ENCODE results near the gene TAS2R19.
"Not testable (repeated sequence)": the region's sequence is repeated elsewhere in the genome, so short reads cannot be mapped to it uniquely, and the experiment has no call there.

Gene TAS2R19, protein sequence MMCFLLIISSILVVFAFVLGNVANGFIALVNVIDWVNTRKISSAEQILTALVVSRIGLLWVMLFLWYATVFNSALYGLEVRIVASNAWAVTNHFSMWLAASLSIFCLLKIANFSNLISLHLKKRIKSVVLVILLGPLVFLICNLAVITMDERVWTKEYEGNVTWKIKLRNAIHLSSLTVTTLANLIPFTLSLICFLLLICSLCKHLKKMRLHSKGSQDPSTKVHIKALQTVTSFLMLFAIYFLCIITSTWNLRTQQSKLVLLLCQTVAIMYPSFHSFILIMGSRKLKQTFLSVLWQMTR

GRCh38 chr12:11022520-11022919 is at the start of gene TAS2R19:
Gene TAS2R19 (minus strand): TSS chr12:11022620. CDS start chr12:11022571, 49 bp downstream.
- no peak for DNase-seq

DNA sequence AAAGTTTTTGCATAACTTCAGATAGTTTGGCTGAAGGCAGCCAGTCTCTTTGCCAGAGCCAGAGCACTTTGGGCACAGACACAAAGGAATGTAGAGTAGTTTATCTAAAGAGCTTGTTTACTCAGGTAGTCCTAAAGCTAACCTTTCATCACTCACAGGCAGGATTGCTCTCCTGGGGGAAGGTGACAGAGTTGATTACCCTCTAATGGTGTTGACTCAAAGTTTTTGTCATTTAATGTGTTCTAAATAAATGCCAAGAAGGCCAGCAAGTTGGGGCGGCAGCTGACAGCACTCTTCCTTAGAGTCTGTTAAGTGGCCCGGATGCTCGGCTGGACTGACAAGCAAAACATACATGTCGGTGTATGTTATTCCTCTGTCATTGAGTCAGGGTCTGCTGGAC is 49.0 kb upstream of the TAS2R19 start:
- no peak for DNase-seq

DNA sequence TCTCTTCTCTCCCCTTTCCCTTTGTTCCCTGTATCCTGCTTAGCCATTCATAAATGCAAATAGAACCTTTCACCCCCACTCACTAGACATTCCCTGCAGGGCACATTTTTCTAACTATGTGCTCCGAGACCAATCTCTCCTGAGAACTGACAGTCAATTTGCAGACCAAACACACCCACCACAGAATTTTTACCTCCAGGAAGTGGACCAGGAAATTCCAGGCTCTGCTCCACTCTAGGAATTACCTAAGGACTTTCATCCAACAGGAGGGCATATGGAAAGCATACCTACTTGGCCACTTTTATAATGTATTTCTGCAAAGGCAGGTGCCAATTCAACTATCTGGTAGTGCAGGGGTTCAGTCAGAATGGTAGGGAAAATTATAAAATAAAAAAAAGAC is 48.6 kb upstream of the TAS2R19 start:
- no peak for DNase-seq

DNA sequence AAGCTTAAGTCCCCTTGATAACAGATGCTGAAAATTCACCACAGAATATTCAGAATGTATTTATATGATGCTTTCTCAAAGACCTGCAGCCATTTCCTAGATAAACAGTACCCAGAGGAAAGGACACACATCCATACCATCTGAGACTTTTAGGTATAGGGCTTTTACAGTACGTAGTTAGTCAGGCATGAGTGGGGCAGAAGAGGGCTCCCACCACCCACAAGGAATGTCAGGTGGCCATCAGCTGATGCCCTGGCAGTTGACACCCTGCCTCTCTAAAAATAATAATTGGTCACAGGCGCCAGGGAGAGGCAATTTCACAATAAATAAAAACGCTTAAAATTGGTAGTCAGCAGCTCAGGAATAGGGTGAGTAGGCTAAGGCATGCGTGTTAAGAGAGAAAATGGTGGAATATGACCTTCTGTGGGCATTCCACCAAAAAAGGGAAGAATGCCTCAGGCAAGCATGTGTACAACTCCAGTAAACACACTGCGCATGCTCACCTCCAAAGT is 47.5 kb upstream of the TAS2R19 start:
- DNase-seq: no peak

DNA sequence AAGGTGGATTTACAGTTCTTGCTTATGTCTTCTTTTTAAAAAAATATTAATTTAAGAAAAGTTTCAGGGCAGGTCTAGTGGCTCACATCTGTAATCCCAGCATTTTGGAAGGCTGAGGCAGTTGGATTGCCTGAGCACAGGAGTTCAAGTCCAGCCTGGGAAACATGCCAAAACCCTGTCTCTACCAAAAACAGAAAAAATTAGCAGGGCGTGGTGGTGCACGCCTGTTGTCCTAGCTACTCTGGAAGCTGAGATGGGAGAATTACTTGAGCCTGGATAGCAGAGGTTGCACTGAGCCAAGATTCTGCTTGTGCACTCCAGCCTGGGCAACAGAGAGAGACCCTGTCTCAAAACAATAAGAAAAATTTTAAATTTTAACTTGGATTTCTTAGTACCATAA is 45.1 kb upstream of the TAS2R19 start:
- no peak for DNase-seq

DNA sequence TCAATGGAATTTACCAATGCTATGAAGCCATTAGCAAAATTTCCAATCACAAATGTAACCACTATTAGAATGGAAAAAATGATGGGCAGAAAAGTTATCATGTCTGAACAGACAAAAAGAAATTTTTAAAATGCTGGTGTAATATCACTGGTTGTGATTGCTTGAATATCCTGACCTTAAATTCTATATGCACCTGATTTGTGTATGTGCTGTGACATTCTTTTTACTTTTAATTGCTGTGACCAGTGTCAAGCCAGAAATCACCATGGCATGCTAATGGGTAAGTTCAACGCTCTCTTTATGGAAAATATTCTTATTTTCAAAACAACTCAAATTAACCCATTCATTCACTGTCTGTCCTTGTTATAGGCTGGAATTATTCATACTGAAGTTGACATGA is 39.8 kb upstream of the TAS2R19 start, which contains the start of gene TAS2R46:
Gene TAS2R46, minus strand, starts transcription at position 101 of the 400 bp plus-strand sequence. Its CDS starts 0 bp downstream, at position 101.
- DNase-seq: not testable (repeated sequence)

GRCh38 chr12:11059784-11060183 is 37.4 kb upstream of the TAS2R19 start:
- no peak for DNase-seq

GRCh38 chr12:11059041-11059440 is 36.6 kb upstream of the TAS2R19 start:
- no peak for DNase-seq

- no peak for DNase-seq
These were observed 32.9 kb upstream of the TAS2R19 start for GRCh38 chr12:11055306-11055705.

DNA sequence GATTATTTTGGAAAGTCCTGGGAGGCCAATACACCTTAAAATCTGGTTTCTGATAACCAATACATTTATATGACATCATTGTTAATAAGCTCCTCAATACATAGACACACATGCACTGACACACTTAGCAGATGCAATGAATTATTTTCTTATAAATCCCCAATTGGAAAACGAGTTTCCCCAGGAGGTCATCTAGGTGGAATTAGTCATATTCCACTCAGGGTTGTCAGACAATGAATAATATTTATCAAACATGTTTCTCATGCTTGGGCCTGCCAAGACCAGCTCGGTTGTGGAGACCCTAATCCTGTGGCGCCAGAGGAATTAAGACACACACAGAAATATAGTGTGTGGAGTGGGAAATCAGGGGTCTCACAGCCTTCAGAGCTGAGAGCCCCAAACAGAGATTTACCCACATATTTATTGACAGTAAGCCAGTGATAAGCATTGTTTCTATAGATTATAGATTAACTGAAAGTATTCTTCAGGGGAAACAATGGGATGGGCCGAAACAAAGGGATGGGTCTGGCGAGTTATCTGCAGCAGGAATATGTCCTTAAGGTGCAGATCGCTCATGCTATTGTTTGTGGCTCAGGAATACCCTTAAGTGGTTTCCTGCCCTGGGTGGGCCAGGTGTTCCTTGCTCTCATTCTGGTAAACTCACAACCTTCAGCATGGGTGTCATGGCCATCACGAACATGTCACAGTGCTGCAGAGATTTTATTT is 27.5 kb upstream of the TAS2R19 start:
- not testable (repeated sequence) for DNase-seq

DNA sequence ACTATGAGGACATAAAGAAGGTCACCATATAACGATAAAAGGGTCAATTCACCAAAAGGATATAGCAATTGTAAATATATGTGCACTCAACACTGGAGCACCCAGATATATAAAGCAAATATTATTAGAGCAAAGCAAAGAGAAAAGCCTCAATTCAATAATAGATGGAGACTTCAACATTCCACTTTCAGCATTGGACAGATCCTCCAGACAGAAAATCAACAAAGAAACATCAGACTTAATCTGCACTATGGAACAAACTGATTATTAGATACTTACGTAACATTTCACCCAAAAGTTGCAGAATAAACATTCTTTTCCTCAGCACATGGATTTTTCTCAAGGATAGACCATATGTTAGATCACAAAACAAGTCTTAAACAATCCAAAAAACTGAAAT is 18.9 kb upstream of the TAS2R19 start:
- DNase-seq: not testable (repeated sequence)

- DNase-seq: no peak
These were observed 17.7 kb upstream of the TAS2R19 start for GRCh38 chr12:11040162-11040561.

DNA sequence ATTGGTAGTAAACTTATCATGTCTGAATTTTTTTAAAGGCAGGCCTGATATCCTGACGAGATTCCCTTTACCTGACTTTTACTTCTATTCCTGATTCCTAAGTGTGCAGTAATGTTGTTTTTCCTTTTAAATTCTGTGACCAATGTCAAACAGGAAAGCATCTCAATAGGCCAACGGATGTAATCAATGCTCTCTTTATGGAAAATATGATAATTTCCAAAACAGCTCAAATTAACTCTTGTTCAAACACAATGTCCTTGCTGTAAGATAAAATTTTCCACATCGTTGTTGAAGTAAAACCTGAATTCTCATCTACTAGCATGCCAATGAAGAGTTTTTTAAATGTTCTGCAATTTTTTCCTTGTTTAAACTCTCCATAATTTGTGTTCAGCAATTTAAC is 16.8 kb upstream of the TAS2R19 start:
- no peak for DNase-seq

GRCh38 chr12:11033959-11034358 is 11.5 kb upstream of the TAS2R19 start:
- DNase-seq: not testable (repeated sequence)

DNA sequence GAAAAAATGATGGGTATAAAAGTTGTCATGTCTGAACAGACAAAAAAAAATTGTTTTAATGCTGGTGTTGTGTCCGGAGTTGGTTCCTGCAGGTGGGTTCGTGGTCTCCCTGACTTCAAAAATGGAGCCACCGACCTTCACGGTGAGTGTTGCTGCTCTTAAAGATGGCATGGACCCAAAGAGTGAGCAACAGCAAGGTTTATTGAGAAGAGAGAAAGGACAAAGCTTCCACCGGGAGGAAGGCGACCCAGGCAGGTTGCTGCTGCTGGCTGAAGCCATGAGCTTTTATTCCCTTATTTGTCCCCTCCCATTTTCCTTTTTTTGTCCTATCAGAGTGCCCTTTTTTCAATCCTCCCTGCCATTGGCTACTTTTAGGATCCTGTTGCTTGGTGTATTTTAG is 8.9 kb upstream of the TAS2R19 start, which contains the start of gene TAS2R31:
Gene TAS2R31, minus strand, starts transcription at position 101 of the 400 bp plus-strand sequence. Its CDS starts 72 bp downstream, at position 29.
- no peak for DNase-seq

GRCh38 chr12:11026118-11026517 is 3.7 kb upstream of the TAS2R19 start:
- DNase-seq: no peak

DNA sequence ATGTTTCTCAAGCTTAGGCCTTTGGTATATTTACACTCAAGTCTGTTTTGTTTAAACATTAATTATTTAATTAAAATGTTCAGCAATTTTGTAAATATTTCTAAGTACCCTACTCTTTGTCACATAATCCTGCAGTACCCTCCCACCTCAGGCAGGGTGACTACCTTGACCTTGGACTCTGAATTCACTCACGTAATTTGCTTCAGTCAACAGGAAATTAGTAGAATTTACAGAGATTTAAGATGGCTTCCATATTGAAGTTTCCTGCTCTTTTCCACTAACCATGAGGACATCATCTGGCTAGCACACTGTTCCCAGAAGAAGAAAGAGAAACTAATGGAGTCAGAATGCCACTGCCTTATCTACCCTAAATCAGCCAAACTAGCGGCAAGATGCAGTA is 967 bp upstream of the TAS2R19 start:
- DNase-seq: no peak

DNA sequence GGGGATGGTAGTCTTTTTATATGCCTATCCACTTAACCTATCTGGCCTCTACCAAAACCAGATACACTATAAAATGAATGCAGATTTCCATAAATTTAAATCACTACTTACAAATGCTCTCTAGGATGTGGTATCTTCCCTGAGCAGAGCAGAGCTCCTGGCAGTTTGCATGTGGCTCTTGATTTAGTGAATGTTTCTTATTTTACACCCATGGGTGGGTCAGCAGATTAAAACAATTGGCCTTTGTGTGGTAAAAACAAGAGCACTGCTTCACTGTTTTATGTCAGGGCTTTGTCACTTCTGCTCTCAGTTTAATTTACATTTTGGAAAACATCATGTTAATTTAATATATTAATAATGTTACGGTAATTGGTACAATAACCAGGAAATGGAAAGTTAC is 5.5 kb downstream of the TAS2R19 start:
- no peak for DNase-seq

- no peak for DNase-seq
These were observed 6.5 kb downstream of the TAS2R19 start for GRCh38 chr12:11015775-11016430.

DNA sequence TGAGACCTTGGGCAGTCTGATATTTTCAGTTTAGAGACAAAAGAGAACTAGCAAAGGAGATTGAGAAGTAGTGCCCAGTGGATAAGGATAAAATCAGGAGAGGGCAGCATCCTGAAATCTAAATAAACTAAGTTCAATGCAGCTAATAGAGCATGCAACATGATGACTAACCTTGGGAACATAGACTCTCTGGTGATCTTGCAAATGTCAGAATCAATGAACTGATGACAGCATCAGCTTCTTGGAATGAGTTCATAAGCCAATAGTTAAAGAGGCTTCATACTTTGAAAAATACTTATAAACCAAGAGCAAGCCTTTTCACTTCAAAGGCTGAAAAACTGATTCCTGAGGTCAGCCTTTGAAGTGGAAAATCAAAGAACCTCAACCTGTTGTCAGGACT is 8.2 kb downstream of the TAS2R19 start:
- no peak for DNase-seq

- no peak for DNase-seq
These were observed 14.8 kb downstream of the TAS2R19 start for GRCh38 chr12:11007608-11008007.

DNA sequence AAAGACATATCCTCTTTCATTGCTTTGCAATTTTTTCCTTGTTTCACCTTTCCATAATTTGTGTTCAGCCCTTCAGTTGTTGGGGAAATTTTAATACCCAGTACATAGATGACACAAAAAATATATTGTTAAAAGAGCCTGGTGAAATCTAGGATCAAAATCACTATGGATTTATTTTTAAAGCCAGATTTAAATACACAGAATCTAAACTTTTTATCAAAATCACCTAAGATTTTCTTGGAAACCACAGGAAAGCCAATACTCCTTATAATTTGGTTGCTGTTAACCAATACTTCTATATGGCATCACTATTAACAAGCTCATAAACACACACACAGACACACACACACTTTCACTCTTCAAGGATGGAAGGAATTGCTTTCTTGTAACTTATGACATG is 24.2 kb downstream of the TAS2R19 start, which contains the start of gene TAS2R20:
Gene TAS2R20, minus strand, starts transcription at position 101 of the 400 bp plus-strand sequence. CDS start 429 bp downstream, outside the sequence.
- DNase-seq: no peak

DNA sequence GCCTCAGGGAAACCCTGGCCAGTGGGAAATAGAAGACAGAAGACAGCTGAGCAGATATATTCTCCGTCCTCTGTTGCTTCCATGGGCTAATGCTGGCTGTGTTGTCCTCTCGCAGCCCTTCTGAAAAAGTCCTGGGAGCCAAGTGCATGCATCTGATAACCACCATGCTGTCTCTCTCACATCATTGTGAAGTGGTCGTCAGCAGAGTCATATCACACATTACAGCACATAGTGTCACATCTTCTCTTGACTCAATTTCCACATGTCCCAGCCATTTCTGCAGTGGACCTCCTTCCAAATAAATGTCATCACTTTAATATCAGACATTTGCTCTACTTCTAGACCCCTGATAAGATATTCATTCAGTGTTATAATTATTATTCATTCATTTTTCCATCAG is 28.1 kb downstream of the TAS2R19 start:
- no peak for DNase-seq

Data from stimulated activated CD4-positive, alpha-beta T cell treated with anti-CD3 and anti-CD28 coated beads, Interleukin-2, amount 100 ng/mL, for 24 hours (primary cell).